HepG2 (cell line): ENCODE results near the gene URI1. TPM values are rescaled to one million over a fixed set of nuclear protein-coding genes. Genes with fewer than 3 reads are reported as not detected.

ENCODE experiments used
- ATAC-seq: fragments of 200-7000 bp; cut with Tn5 transposase; 3 replicates; pipeline ENCODE4 v1.9.1; 2020; ENCODE audit warnings: mild to moderate bottlenecking, moderate library complexity
- BruUV-seq: library from RNA; stranded (reverse); fragments of 400-500 nt; replicated peaks from 2 replicates; lab custom pipeline; 2021; lab: Mats Ljungman, UMichigan
- CTCF ChIA-PET: fragments of 300-600 bp; formaldehyde crosslinking; extraction: SDS; loops from one replicate; lab custom pipeline; 2021; ENCODE audit warnings: low total read pairs, inconsistent platforms, low intra/inter-chr PET ratio; lab: Yijun Ruan, JAX
- POLR2A ChIA-PET: fragments of 350-600 bp; sonication (Branson Sonifier 250); formaldehyde crosslinking; loops from one replicate; lab custom pipeline; 2020; ENCODE audit warnings: antibody characterized with exemption, inconsistent platforms; lab: Yijun Ruan, JAX
- DNase-seq: peaks from one replicate; pipeline ENCODE4 v3.0.0-alpha.2; 2015; ENCODE audit warnings: low spot score
- FAIRE-seq: peaks from 3 replicates; lab custom pipeline; 2011; peaks lifted over from hg19 to GRCh38; lab: Jason Lieb, UNC
- H2AFZ ChIP-seq: one replicate; pipeline ENCODE4 v1.6.1; 2011; ENCODE audit warnings: low read length, inconsistent platforms
- H3K27ac ChIP-seq: fragments of 300-600 bp; 3 replicates; pipeline ENCODE4 v1.8.0; 2011; ENCODE audit warnings: mixed run types, mild to moderate bottlenecking, mixed read lengths, low read length, inconsistent platforms; ENCODE audit not compliant: insufficient read depth; ENCODE audit errors: extremely low read length
- H3K27me3 ChIP-seq, 2 experiments: fragments of 200-600 bp in 1 of 2; 2 replicates in 1 of 2; 3 replicates in 1 of 2; pipeline versions ENCODE4 v1.6.0 to v1.8.0; 2011; ENCODE audit warnings: low read length in 2 of 2, mild to moderate bottlenecking in 2 of 2, moderate library complexity in 2 of 2, inconsistent platforms in 1 of 2; ENCODE audit not compliant: insufficient read depth in 2 of 2, control insufficient read depth in 1 of 2
- H3K36me3 ChIP-seq, 2 experiments: fragments of 200-600 bp in 1 of 2; replicated peaks in 1 of 2; 2 replicates in 1 of 2; 3 replicates in 1 of 2; pipeline versions ENCODE4 v1.5.1 to v1.8.0; 2011; ENCODE audit warnings: low read length in 2 of 2, inconsistent platforms in 1 of 2; ENCODE audit not compliant: insufficient read depth in 2 of 2, control insufficient read depth in 1 of 2
- H3K4me1 ChIP-seq: 2 replicates; pipeline ENCODE4 v1.5.1; 2012; ENCODE audit warnings: low read length, inconsistent platforms; ENCODE audit not compliant: insufficient read depth
- H3K4me2 ChIP-seq: 2 replicates; pipeline ENCODE4 v1.6.0; 2011; ENCODE audit warnings: low read depth, low read length, inconsistent platforms
- H3K4me3 ChIP-seq, 3 experiments: fragments of 200-600 bp in 1 of 3; sonication (generic), shearing (Covaris generic) in 1 of 3; replicated peaks in 1 of 3; 2 replicates each; pipeline ENCODE4 v1.5.1; 2011 to 2016; ENCODE audit warnings: low read length in 3 of 3, inconsistent platforms in 2 of 3, low read depth in 2 of 3, mild to moderate bottlenecking in 2 of 3, control low read depth in 1 of 3, mixed read lengths in 1 of 3; ENCODE audit not compliant: insufficient read depth in 1 of 3
- H3K79me2 ChIP-seq: one replicate; pipeline ENCODE4 v1.6.1; 2011; ENCODE audit warnings: low read length, inconsistent platforms; ENCODE audit not compliant: insufficient read depth
- H3K9ac ChIP-seq: 2 replicates; pipeline ENCODE4 v1.6.0; 2011; ENCODE audit warnings: mild to moderate bottlenecking, low read depth, low read length, inconsistent platforms; ENCODE audit not compliant: insufficient read depth
- H3K9me3 ChIP-seq: 2 replicates; pipeline ENCODE4 v1.5.1; 2012; ENCODE audit warnings: mild to moderate bottlenecking, low read length
- H4K20me1 ChIP-seq: 2 replicates; pipeline ENCODE4 v1.6.0; 2011; ENCODE audit warnings: inconsistent platforms, mild to moderate bottlenecking, low read length, moderate library complexity; ENCODE audit not compliant: insufficient read depth
- EHMT2 ChIP-seq: fragments of 200-600 bp; sonication (generic); IDR thresholded peaks from 2 replicates; pipeline ENCODE4 v1.7.0; 2017; ENCODE audit warnings: antibody characterized with exemption, low read depth, low read length, borderline replicate concordance
- NFIB ChIP-seq: sonication (generic); formaldehyde crosslinking; IDR thresholded peaks from 2 replicates; pipeline ENCODE4 v1.9.0; 2021; ENCODE audit warnings: missing genetic modification reagents, mild to moderate bottlenecking, borderline replicate concordance
- TIGD3 ChIP-seq: sonication (generic); formaldehyde crosslinking; IDR thresholded peaks from 2 replicates; pipeline ENCODE4 v1.5.1; 2020; ENCODE audit warnings: mild to moderate bottlenecking, missing genetic modification reagents, borderline replicate concordance
- ZKSCAN5 ChIP-seq: sonication (generic); formaldehyde crosslinking; IDR thresholded peaks from 2 replicates; pipeline ENCODE4 v1.5.1; 2020; ENCODE audit warnings: mild to moderate bottlenecking, missing genetic modification reagents
- ZMYM4 ChIP-seq: sonication (generic); formaldehyde crosslinking; IDR thresholded peaks from 2 replicates; pipeline ENCODE4 v1.8.1; 2023; ENCODE audit warnings: mild to moderate bottlenecking, missing genetic modification reagents
- ZNF740 ChIP-seq: sonication (generic); formaldehyde crosslinking; IDR thresholded peaks from 2 replicates; pipeline ENCODE4 v1.4.0; 2020; ENCODE audit warnings: missing genetic modification reagents
- WGBS: methylation state at CpG from one replicate; pipeline ENCODE4 v1.1.6; 2017; ENCODE audit warnings: low lambda C conversion rate; 5-methylcytosine and 5-hydroxymethylcytosine counted together
- in situ Hi-C: cut with HindIII; loops from 2 replicates; pipeline ENCODE4 v1.10.0; 2017; ENCODE audit warnings: low pct_unique_long_range_greater_than_20kb; ENCODE audit not compliant: extremely low pct_ligation_motif_present
- intact Hi-C: fragments of 100-400 bp; cut with micrococcal nuclease; formaldehyde crosslinking; loops from one replicate; pipeline ENCODE4 v1.10.0; 2022; ENCODE audit not compliant: unreplicated experiment
- polyA plus RNA-seq, 8 experiments: library from polyadenylated mRNA; depleted of rRNA in 3 of 8; stranded (reverse) in 7 of 8; unstranded in 1 of 8; fragments of >200 nt; fragmentation: Illumina TruSeq in 4 of 8; extraction: Trizol in 4 of 8; gene quantifications; 2 replicates each; pipeline versions ENCODE4 v1.2.1 to v1.2.3, GENCODE V29; 2011 to 2016; ENCODE audit warnings: low read depth in 4 of 8, missing spikeins in 1 of 8, mixed read lengths in 1 of 8; ENCODE audit not compliant: insufficient read depth in 1 of 8
- total RNA-seq, 5 experiments: library from RNA; depleted of rRNA; stranded (reverse); fragments of >200 nt; fragmentation: Illumina TruSeq; extraction: Trizol; gene quantifications; 2 replicates each; pipeline ENCODE4 v1.2.3, GENCODE V29; 2016; ENCODE audit warnings: low read depth in 1 of 5
- TF ChIP-seq, protein P1 (sequence below): sonication (generic); formaldehyde crosslinking; IDR thresholded peaks from 2 replicates; pipeline ENCODE4 v1.5.0; 2020; ENCODE audit warnings: missing genetic modification reagents, mild to moderate bottlenecking, borderline replicate concordance
- TF ChIP-seq, protein P2 (sequence below): sonication (generic); formaldehyde crosslinking; IDR thresholded peaks from 2 replicates; pipeline ENCODE4 v1.4.0; 2020; ENCODE audit warnings: low read depth, mild to moderate bottlenecking, missing genetic modification reagents
- TF ChIP-seq, protein P3 (sequence below): sonication (generic); formaldehyde crosslinking; conservative IDR thresholded peaks from 2 replicates; pipeline ENCODE4 v1.4.0; 2020; ENCODE audit warnings: missing genetic modification reagents

Gene URI1
- total and polyA plus RNA-seq, 2 of the 13 experiments (the other 11 are each of a cell fraction or from before 2014, with no cell fraction given) = 43.6 to 67.9 TPM

DNA sequence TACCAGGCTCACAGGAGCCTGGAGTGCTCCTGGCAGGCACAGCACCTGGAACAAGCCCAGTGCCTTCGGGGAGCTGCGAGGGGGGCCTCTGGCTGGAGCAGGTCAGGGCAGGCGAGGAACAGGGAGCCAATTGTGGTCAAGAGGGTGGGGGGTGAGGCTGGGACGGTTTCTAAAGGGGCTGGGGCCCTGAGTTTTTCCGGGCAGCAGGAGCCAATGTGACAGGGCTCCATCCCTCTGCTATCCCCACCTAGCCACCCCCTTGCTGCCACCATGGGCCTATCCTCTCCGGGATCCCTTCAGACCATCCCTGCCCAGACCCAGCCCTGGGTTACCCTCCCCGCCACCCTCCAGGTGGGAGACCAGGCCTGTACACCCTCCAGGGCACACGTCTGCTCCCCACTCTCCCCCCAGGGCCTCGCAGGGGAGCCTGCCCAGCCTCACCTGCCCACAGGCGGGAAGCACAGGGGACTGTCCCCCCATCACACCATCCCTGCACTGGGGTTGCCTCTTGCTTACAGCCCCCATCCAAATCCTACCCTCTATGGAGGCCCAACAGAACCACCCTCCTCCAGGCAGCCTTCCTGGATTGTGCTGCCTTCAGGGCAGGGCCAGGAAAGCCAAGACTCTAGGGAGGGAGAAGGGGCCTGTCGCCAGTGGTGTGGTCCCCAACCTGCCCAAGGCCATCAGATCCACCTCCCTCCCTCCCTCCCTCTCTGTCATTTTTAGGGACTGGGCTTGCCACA lies 121.0 kb downstream of the URI1 start (continued):
- TF ChIP-seq, protein P1, sequence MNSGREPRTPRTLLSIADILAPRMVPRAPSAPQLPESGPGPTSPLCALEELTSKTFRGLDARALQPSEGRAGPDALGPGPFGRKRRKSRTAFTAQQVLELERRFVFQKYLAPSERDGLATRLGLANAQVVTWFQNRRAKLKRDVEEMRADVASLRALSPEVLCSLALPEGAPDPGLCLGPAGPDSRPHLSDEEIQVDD (CRISPR knock-in tag) = no peak
- TF ChIP-seq ZKSCAN5 (CRISPR knock-in tag) = no peak
- TF ChIP-seq EHMT2 = no peak

GRCh38 chr19:30063650-30064347 lies 121.8 kb downstream of the URI1 start:
- no peak overlapping the region for H2AFZ ChIP-seq
- H3K9ac ChIP-seq = no peak overlapping the region
- H3K79me2 ChIP-seq = no peaks in the 10 kb centered on the region
- no peaks in the 10 kb centered on the region for H3K9me3 ChIP-seq
- BruUV-seq = no TSS peak
- H3K36me3 ChIP-seq = no peaks in the 10 kb centered on the region
- ChIA-PET CTCF (no interaction called here), POLR2A (no interaction called here)
- no CpG with 5 or more reads among the region's 13 CpGs for WGBS
- no peaks in the 10 kb centered on the region for H4K20me1 ChIP-seq
- peak; percentile 18; the same call in 2 of the 3 replicates for ATAC-seq
- no peak overlapping the region for H3K4me3 ChIP-seq
- in situ Hi-C loops (no loop called here), intact Hi-C loops (no loop called here)
- no peaks in the 10 kb centered on the region; a peak in 2 of 5 replicates for H3K27me3 ChIP-seq
- FAIRE-seq = no peak
- no peak overlapping the region for H3K27ac ChIP-seq
- DNase-seq = no peak
- H3K4me2 ChIP-seq = no peak overlapping the region
- H3K4me1 ChIP-seq = peaks cover 18% of the 10 kb centered on the region
- TF ChIP-seq, protein P2, sequence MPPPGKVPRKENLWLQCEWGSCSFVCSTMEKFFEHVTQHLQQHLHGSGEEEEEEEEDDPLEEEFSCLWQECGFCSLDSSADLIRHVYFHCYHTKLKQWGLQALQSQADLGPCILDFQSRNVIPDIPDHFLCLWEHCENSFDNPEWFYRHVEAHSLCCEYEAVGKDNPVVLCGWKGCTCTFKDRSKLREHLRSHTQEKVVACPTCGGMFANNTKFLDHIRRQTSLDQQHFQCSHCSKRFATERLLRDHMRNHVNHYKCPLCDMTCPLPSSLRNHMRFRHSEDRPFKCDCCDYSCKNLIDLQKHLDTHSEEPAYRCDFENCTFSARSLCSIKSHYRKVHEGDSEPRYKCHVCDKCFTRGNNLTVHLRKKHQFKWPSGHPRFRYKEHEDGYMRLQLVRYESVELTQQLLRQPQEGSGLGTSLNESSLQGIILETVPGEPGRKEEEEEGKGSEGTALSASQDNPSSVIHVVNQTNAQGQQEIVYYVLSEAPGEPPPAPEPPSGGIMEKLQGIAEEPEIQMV = no peak
- TF ChIP-seq, protein P3, sequence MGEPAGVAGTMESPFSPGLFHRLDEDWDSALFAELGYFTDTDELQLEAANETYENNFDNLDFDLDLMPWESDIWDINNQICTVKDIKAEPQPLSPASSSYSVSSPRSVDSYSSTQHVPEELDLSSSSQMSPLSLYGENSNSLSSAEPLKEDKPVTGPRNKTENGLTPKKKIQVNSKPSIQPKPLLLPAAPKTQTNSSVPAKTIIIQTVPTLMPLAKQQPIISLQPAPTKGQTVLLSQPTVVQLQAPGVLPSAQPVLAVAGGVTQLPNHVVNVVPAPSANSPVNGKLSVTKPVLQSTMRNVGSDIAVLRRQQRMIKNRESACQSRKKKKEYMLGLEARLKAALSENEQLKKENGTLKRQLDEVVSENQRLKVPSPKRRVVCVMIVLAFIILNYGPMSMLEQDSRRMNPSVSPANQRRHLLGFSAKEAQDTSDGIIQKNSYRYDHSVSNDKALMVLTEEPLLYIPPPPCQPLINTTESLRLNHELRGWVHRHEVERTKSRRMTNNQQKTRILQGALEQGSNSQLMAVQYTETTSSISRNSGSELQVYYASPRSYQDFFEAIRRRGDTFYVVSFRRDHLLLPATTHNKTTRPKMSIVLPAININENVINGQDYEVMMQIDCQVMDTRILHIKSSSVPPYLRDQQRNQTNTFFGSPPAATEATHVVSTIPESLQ (CRISPR knock-in tag) = no peak
- TF ChIP-seq ZMYM4 (no peak), ZNF740 (CRISPR knock-in tag) (no peak), TIGD3 (CRISPR knock-in tag) (no peak), NFIB (no peak)
